Stomach (tissue), 8 donors: ENCODE results near the gene C17orf114.

ENCODE experiments used
- DNase-seq, 2 donors: peaks; one replicate each; pipeline versions ENCODE4 v3.0.0 to v3.0.0-alpha.2; 2013 to 2019
- H3K27ac ChIP-seq, 5 donors: fragments of 200-600 bp in 4 of 5; sonication (generic) in 4 of 5; one replicate each; pipeline ENCODE4 v1.5.1; 2013 to 2019; ENCODE audit warnings: mild to moderate bottlenecking in 1 of 5, moderate library complexity in 1 of 5
- H3K27me3 ChIP-seq, 3 donors: fragments of 200-600 bp; sonication (generic); one replicate each; pipeline ENCODE4 v1.5.1; 2017 to 2019; ENCODE audit warnings: mixed run types in 1 of 3
- H3K36me3 ChIP-seq, 4 donors: fragments of 200-600 bp; sonication (generic); 1 replicate in 3 of 4; 2 replicates in 1 of 4; pipeline ENCODE4 v1.5.1; 2016 to 2019
- H3K4me1 ChIP-seq, 4 donors: fragments of 200-600 bp; sonication (generic); one replicate each; pipeline ENCODE4 v1.5.1; 2016 to 2019
- H3K4me3 ChIP-seq, 4 donors: fragments of 200-600 bp; sonication (generic) in 3 of 4; one replicate each; pipeline ENCODE4 v1.5.1; 2016 to 2019; ENCODE audit warnings: mild to moderate bottlenecking in 1 of 4
- H3K9me3 ChIP-seq, 4 donors: fragments of 200-600 bp; sonication (generic); one replicate each; pipeline ENCODE4 v1.5.1; 2016 to 2019
- EP300 ChIP-seq: sonication (generic); formaldehyde crosslinking; IDR thresholded peaks from one replicate; pipeline ENCODE4 v1.6.1; 2017; ENCODE audit warnings: antibody characterized with exemption
- POLR2A ChIP-seq, 4 donors: fragments of 450-650 bp; IDR thresholded peaks; one replicate each; pipeline ENCODE4 v1.6.1; 2016; ENCODE audit warnings: antibody characterized with exemption in 4 of 4, control low read depth in 2 of 4, mild to moderate bottlenecking in 1 of 4, moderate library complexity in 1 of 4
- POLR2AphosphoS5 ChIP-seq, 3 donors: sonication (generic); formaldehyde crosslinking; IDR thresholded peaks; one replicate each; pipeline ENCODE4 v1.6.1; 2016; ENCODE audit warnings: antibody characterized with exemption in 3 of 3
- WGBS, 5 donors: extraction: QIAGEN DNeasy Blood & Tissue Kit in 3 of 5; methylation state at CpG; one replicate each; pipeline versions ENCODE4 v1.1.5 to v1.1.7; 2013 to 2018; 5-methylcytosine and 5-hydroxymethylcytosine counted together
- intact Hi-C: fragments of 100-400 bp; cut with DNase I; formaldehyde crosslinking; loops from one replicate; pipeline ENCODE4 v1.15.1; 2023; ENCODE audit warnings: low total_unique reads
- TF ChIP-seq, protein P1 (sequence below), 7 experiments: fragments of 450-650 bp in 4 of 7; fragments of 200-600 bp in 3 of 7; sonication (generic) in 3 of 7; IDR thresholded peaks; one replicate each; pipeline ENCODE4 v1.5.1; 2016 to 2019; ENCODE audit warnings: antibody characterized with exemption in 7 of 7, control low read depth in 2 of 7, mild to moderate bottlenecking in 1 of 7
- donor health status: healthy with polysubstance abuse.
- donor health status: Bipolar disorder and iron deficiency.
- donor health status: healthy.

The C17orf114 gene

DNA sequence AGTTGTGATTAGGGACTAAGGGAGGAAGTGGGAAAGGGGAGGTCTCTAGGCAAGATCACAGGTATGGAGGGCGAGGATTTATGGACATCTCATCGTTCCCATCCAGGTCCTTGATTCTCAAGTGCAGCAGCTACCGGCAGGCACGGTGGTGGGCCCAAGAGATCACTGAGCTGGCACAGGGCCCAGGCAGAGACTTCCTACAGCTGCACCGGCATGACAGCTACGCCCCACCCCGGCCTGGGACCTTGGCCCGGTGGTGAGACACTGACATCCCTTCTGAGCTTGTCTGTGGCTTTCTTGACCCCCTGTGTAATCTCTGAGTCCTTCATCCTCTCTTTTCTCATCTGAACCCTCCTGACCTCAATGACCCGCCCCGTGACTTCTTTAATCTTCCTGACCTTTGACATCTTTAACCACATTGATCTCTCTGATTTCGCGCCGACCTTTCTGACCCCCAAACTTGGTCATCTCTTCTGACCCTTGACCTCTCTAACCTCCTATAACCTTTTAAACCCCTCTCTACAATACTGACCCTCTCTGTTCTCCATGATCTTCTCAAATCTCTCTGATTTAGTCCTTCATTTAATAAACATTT, 8.7 kb upstream of the C17orf114 start:
- no peak for DNase-seq
- H3K4me3 ChIP-seq = no peak overlapping the region
- peaks cover 12 to 24% (median 23%) of the 10 kb centered on the region in 4 donors for H3K4me1 ChIP-seq
- H3K27ac ChIP-seq = no peak overlapping the region
- 64 to 79% (median 76%) methylated on average over 12 to 13 of the region's 13 CpGs for WGBS, 5 donors
- H3K27me3 ChIP-seq = no peaks in the 10 kb centered on the region
- intact Hi-C loops = loop anchor here (10.0 kb wide), 1 partner anchor 64 kb away; no protein-coding TSS in a partner anchor
- H3K9me3 ChIP-seq = no peaks in the 10 kb centered on the region
- H3K36me3 ChIP-seq = peaks cover 3 to 44% (median 34%) of the 10 kb centered on the region in 4 donors
- no peak for TF ChIP-seq POLR2A (IDR thresholded peaks at IDR 0.05)
- TF ChIP-seq, protein P1, sequence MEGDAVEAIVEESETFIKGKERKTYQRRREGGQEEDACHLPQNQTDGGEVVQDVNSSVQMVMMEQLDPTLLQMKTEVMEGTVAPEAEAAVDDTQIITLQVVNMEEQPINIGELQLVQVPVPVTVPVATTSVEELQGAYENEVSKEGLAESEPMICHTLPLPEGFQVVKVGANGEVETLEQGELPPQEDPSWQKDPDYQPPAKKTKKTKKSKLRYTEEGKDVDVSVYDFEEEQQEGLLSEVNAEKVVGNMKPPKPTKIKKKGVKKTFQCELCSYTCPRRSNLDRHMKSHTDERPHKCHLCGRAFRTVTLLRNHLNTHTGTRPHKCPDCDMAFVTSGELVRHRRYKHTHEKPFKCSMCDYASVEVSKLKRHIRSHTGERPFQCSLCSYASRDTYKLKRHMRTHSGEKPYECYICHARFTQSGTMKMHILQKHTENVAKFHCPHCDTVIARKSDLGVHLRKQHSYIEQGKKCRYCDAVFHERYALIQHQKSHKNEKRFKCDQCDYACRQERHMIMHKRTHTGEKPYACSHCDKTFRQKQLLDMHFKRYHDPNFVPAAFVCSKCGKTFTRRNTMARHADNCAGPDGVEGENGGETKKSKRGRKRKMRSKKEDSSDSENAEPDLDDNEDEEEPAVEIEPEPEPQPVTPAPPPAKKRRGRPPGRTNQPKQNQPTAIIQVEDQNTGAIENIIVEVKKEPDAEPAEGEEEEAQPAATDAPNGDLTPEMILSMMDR (IDR thresholded peaks at IDR 0.05) = no peak
- no peak for TF ChIP-seq EP300
- no peak for TF ChIP-seq POLR2AphosphoS5 (IDR thresholded peaks at IDR 0.05)

DNA sequence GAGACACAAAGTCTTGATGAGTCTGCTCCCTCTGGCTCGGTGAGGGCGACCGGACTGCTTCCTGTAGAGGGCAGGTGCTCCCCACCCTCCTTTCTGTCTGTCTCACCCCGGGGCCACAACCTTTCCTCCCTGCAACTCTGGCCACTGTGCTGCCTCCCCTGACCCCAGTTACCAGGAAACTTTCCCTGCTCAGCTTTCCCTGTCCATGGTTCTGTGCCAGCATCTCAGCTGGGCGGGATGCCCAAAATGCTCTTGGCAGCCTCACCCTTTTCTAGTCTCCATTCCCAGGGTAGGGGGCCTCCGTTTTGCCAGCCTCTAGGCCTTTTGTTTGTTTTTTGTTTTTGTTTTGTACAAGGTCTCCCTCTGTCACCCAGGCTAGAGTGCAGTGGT, 6.2 kb upstream of the C17orf114 start:
- peak overlapping the region; percentile 83 to 95 (median 85) for H3K4me3 ChIP-seq
- WGBS, 5 donors = 19 to 55% (median 30%) methylated on average over 6 of the region's 6 CpGs
- peak; percentile 48 to 80 for DNase-seq

DNA sequence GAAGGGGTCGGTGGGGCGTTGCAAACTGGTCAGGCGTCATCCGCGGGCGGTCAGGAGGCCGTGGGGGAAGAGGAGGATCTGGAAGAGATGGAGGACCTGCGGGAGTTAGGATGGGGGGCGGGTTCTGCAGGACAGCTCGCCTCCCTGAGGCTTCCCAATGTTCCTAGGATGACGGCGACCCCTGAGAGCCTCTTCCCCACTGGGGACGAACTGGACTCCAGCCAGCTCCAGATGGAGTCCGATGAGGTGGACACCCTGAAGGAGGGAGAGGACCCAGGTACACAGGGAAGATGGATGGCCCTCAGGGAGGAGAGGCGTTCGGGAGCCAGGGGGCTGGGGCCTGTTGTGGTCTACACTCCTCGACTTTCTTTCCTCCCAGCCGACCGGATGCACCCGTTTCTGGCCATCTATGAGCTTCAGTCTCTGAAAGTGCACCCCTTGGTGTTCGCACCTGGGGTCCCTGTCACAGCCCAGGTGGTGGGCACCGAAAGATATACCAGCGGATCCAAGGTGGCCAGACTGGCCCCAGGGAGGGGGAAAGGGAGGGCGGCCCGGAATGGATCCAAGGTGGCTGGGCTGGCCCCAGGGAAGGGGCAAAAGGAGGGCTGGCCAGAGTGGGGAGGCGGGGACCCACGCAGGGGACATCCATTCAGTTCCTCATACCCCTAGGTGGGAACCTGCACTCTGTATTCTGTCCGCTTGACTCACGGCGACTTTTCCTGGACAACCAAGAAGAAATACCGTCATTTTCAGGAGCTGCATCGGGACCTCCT, 5.7 kb upstream of the C17orf114 start:
- H3K4me1 ChIP-seq = peaks cover 12 to 26% (median 23%) of the 10 kb centered on the region in 4 donors
- peak overlapping the region in 4 of 5 donors; percentile 81 to 84 (median 82) for H3K27ac ChIP-seq
- peak overlapping the region; percentile 83 to 95 (median 85) for H3K4me3 ChIP-seq
- DNase-seq = no peak
- intact Hi-C loops = no loop called here
- 14 to 31% (median 24%) methylated on average over 25 to 32 of the region's 32 CpGs for WGBS, 5 donors
- peaks cover 0 to 27% (median 19%) of the 10 kb centered on the region in 4 donors for H3K36me3 ChIP-seq
- TF ChIP-seq, protein P1 (IDR thresholded peaks at IDR 0.05) = no peak
- TF ChIP-seq POLR2A (IDR thresholded peaks at IDR 0.05) = no peak
- no peak for TF ChIP-seq POLR2AphosphoS5 (IDR thresholded peaks at IDR 0.05)
- no peak for TF ChIP-seq EP300
- H3K27me3 ChIP-seq = no peaks in the 10 kb centered on the region
- H3K9me3 ChIP-seq = no peaks in the 10 kb centered on the region

More for the DNA sequence above, 6.2 kb upstream of the C17orf114 start:
- intact Hi-C loops = no loop called here
- Histone ChIP-seq H3K4me1 (peaks cover 12 to 26% (median 23%) of the 10 kb centered on the region in 4 donors), H3K27ac (peak overlapping the region in 1 of 5 donors; percentile 83), H3K9me3 (no peaks in the 10 kb centered on the region), H3K36me3 (peaks cover 0 to 27% (median 19%) of the 10 kb centered on the region in 4 donors), H3K27me3 (no peaks in the 10 kb centered on the region)
- TF ChIP-seq POLR2A (IDR thresholded peaks at IDR 0.05) = no peak
- TF ChIP-seq EP300 = no peak
- TF ChIP-seq POLR2AphosphoS5 (IDR thresholded peaks at IDR 0.05) = no peak
- TF ChIP-seq, protein P1 (IDR thresholded peaks at IDR 0.05) = no peak

DNA sequence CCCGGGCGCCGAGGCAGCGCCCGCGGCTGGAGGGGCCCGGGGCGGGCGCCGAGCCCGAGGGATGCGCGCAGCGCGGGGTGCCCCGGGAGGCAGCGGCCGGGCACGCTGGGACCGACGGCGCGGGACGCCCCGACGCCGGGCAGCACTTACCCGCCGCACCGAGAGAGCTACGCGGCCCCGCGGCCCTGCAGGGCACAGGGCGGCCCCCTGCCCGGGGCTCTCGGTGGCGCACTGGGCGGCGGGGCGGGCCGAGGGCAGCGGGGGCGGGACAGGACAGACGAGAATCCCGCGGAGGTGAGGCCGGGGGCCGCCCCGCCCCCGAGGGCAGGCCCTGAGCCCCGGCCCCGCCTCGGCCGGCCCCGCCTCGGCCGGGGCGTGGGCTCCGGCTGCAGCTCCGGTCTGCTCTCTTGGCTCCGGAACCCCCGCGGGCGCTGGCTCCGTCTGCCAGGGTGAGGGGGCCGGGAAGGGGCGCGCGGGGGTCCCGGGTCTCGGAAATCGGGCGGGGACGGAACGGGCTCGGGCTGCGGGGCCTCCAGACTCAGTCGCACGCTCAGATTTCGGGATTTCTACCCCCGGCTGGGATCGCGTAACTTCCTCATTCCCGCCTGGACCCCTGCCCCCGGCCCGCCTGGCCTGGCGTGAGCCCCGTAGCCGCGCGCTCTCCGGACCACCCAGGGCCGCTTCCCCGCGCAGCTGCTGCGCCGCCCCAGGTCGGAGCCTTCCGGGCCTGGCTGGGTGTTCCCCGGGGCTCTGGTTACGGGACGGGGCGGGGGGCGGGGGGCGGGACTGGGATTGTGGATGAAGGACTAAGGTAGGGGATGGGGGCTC, 4.9 kb upstream of the C17orf114 start, which contains the start of gene PLD2:
Gene PLD2, plus strand, starts transcription at position 376 of the 828 bp plus-strand sequence. CDS start 621 bp downstream, outside the sequence.
- peak within 1 kb of the TSS; percentile 83 to 95 (median 85) for H3K4me3 ChIP-seq
- no peaks in the 10 kb centered on the region for H3K27me3 ChIP-seq
- 0 to 1% (median 1%) methylated on average over 15 to 102 of the region's 106 CpGs for WGBS, 5 donors
- no peaks in the 10 kb centered on the region for H3K9me3 ChIP-seq
- H3K36me3 ChIP-seq = peaks cover 0 to 27% (median 19%) of the 10 kb centered on the region in 4 donors
- DNase-seq = peak; percentile 91 to 96
- TF ChIP-seq, protein P1 (IDR thresholded peaks at IDR 0.05) = no peak
- TF ChIP-seq POLR2AphosphoS5 (IDR thresholded peaks at IDR 0.05) = no peak
- no peak for TF ChIP-seq POLR2A (IDR thresholded peaks at IDR 0.05)
- no peak for TF ChIP-seq EP300
- H3K27ac ChIP-seq = peak within 1 kb of the TSS; percentile 75 to 84 (median 81)
- intact Hi-C loops = no loop called here
- peaks cover 12 to 26% (median 23%) of the 10 kb centered on the region in 4 donors for H3K4me1 ChIP-seq
